Type B pancreatic cell (in vitro differentiated cells): ENCODE data around the gene SLC12A8. TPM values are rescaled to one million over a fixed set of nuclear protein-coding genes. Genes with fewer than 3 reads are reported as not detected.
A peak's percentile ranks its signal among the peaks of the same experiment; 100 is the strongest.

Experiments
- DNase-seq: peaks from one replicate; pipeline ENCODE4 v3.0.0; 2021; ENCODE audit warnings: mixed read lengths; ENCODE audit not compliant: unreplicated experiment; ENCODE audit errors: extremely low spot score
- H3K27ac Mint-ChIP-seq: 2 replicates; pipeline ENCODE4 v1.8.0; 2021; ENCODE audit warnings: mild to moderate bottlenecking, mixed read lengths
- H3K27me3 Mint-ChIP-seq: 2 replicates; pipeline ENCODE4 v1.8.0; 2021; ENCODE audit warnings: mixed read lengths
- H3K36me3 Mint-ChIP-seq: 2 replicates; pipeline ENCODE4 v1.8.0; 2021; ENCODE audit warnings: mixed read lengths
- H3K4me1 Mint-ChIP-seq: one replicate; pipeline ENCODE4 v1.8.0; 2021; ENCODE audit warnings: mixed read lengths; ENCODE audit not compliant: unreplicated experiment
- H3K4me3 Mint-ChIP-seq: 2 replicates; pipeline ENCODE4 v1.8.0; 2021; ENCODE audit warnings: mild to moderate bottlenecking, mixed read lengths
- H3K9me3 Mint-ChIP-seq: 2 replicates; pipeline ENCODE4 v1.8.0; 2021; ENCODE audit warnings: mixed read lengths
- CTCF ChIP-seq: fragments of 200-600 bp; sonication (generic); conservative IDR thresholded peaks from 2 replicates; pipeline ENCODE4 v1.5.0; 2021; ENCODE audit warnings: antibody characterized with exemption, mild to moderate bottlenecking
- total RNA-seq: library from RNA; stranded (reverse); gene quantifications from 2 replicates; pipeline ENCODE4 v1.2.1, GENCODE V29; 2021; ENCODE audit warnings: low replicate concordance

The SLC12A8 gene
- total RNA-seq, 1 donor from 2014 or later = 6.8 TPM

GRCh38 chr3:125165189-125165947, 47.2 kb downstream of the SLC12A8 start:
- H3K36me3 Mint-ChIP-seq = peaks cover 7% of the 10 kb centered on the region
- H3K27me3 Mint-ChIP-seq = no peaks in the 10 kb centered on the region
- H3K9me3 Mint-ChIP-seq = no peaks in the 10 kb centered on the region
- no peak overlapping the region for H3K4me3 Mint-ChIP-seq
- TF ChIP-seq CTCF = peak; percentile 71
- DNase-seq = no peak
- H3K4me1 Mint-ChIP-seq = peaks cover 28% of the 10 kb centered on the region
- H3K27ac Mint-ChIP-seq = no peak overlapping the region

- no peak for DNase-seq
Observed at GRCh38 chr3:125163739-125164601, 48.6 kb downstream of the SLC12A8 start.

GRCh38 chr3:125161607-125162219, 50.8 kb downstream of the SLC12A8 start:
- no peak for TF ChIP-seq CTCF
- Mint-ChIP-seq H3K36me3 (peaks cover 3% of the 10 kb centered on the region), H3K9me3 (no peaks in the 10 kb centered on the region), H3K27ac (peak overlapping the region; percentile 41), H3K4me3 (no peak overlapping the region), H3K4me1 (peaks cover 35% of the 10 kb centered on the region), H3K27me3 (no peaks in the 10 kb centered on the region)
- no peak for DNase-seq

More at GRCh38 chr3:125163739-125164601, 48.6 kb downstream of the SLC12A8 start:
- H3K27me3 Mint-ChIP-seq = no peaks in the 10 kb centered on the region
- no peak overlapping the region for H3K4me3 Mint-ChIP-seq
- no peaks in the 10 kb centered on the region for H3K9me3 Mint-ChIP-seq
- H3K36me3 Mint-ChIP-seq = peaks cover 3% of the 10 kb centered on the region
- peaks cover 30% of the 10 kb centered on the region for H3K4me1 Mint-ChIP-seq
- TF ChIP-seq CTCF = no peak
- H3K27ac Mint-ChIP-seq = peak overlapping the region; percentile 31

GRCh38 chr3:125160606-125161371, 51.8 kb downstream of the SLC12A8 start:
- no peak for TF ChIP-seq CTCF
- no peak for DNase-seq
- Mint-ChIP-seq H3K4me3 (no peak overlapping the region), H3K27me3 (no peaks in the 10 kb centered on the region), H3K27ac (peak overlapping the region; percentile 18), H3K9me3 (no peaks in the 10 kb centered on the region), H3K4me1 (peaks cover 36% of the 10 kb centered on the region), H3K36me3 (peaks cover 7% of the 10 kb centered on the region)

GRCh38 chr3:125157183-125157582, 55.4 kb downstream of the SLC12A8 start:
- H3K4me1 Mint-ChIP-seq = peaks cover 41% of the 10 kb centered on the region
- no peaks in the 10 kb centered on the region for H3K9me3 Mint-ChIP-seq
- no peak overlapping the region for H3K4me3 Mint-ChIP-seq
- H3K27me3 Mint-ChIP-seq = no peaks in the 10 kb centered on the region
- H3K27ac Mint-ChIP-seq = no peak overlapping the region
- DNase-seq = no peak
- peaks cover 4% of the 10 kb centered on the region for H3K36me3 Mint-ChIP-seq
- TF ChIP-seq CTCF = no peak
